Heart right ventricle (tissue), 16 donors: ENCODE data around the gene HOMER3. TPM values are rescaled to one million over a fixed set of nuclear protein-coding genes. Genes with fewer than 3 reads are reported as not detected.
"Not testable (repeated sequence)": the region's sequence is repeated elsewhere in the genome, so short reads cannot be mapped to it uniquely, and the experiment has no call there.

ENCODE experiments used
- ATAC-seq, 8 donors: fragments of 200-7000 bp; cut with Tn5 transposase; one replicate each; pipeline ENCODE4 v1.9.1; 2020; ENCODE audit warnings: mild to moderate bottlenecking in 8 of 8, moderate library complexity in 8 of 8, moderate number of reproducible peaks in 1 of 8
- DNase-seq, 2 donors: peaks; one replicate each; pipeline ENCODE4 v3.0.0-alpha.2; 2020
- H3K27ac ChIP-seq, 10 donors: fragments of 200-600 bp; sonication (generic) in 2 of 10; one replicate each; pipeline versions ENCODE4 v1.5.0 to v1.8.0; 2020 to 2022; ENCODE audit warnings: mild to moderate bottlenecking in 3 of 10
- H3K27me3 ChIP-seq, 7 donors: fragments of 200-600 bp; one replicate each; pipeline ENCODE4 v1.8.0; 2021 to 2022; ENCODE audit warnings: mild to moderate bottlenecking in 2 of 7
- H3K36me3 ChIP-seq, 9 donors: fragments of 200-600 bp; sonication (generic) in 1 of 9; one replicate each; pipeline versions ENCODE4 v1.5.0 to v1.8.0; 2020 to 2022; ENCODE audit warnings: mild to moderate bottlenecking in 2 of 9
- H3K4me1 ChIP-seq, 9 donors: fragments of 200-600 bp; sonication (generic) in 1 of 9; one replicate each; pipeline versions ENCODE4 v1.5.0 to v1.8.0; 2020 to 2022; ENCODE audit warnings: mild to moderate bottlenecking in 4 of 9
- H3K4me3 ChIP-seq, 10 donors: fragments of 200-600 bp; sonication (generic) in 2 of 10; one replicate each; pipeline versions ENCODE4 v1.5.0 to v1.8.0; 2020 to 2022; ENCODE audit warnings: mild to moderate bottlenecking in 7 of 10, moderate library complexity in 2 of 10
- H3K9me3 ChIP-seq, 11 donors: fragments of 200-600 bp in 10 of 11; sonication (generic) in 2 of 11; one replicate each; pipeline versions ENCODE4 v1.5.0 to v1.8.0; 2013 to 2022; ENCODE audit warnings: mild to moderate bottlenecking in 2 of 11, control low read depth in 1 of 11, moderate library complexity in 1 of 11
- WGBS, 2 donors: extraction: QIAGEN DNeasy Blood & Tissue Kit; methylation state at CpG; one replicate each; pipeline ENCODE4 v1.1.7; 2013; ENCODE audit warnings: inconsistent platforms in 1 of 2; 5-methylcytosine and 5-hydroxymethylcytosine counted together
- intact Hi-C, 10 donors: fragments of 100-400 bp; cut with DNase I; formaldehyde crosslinking; loops; one replicate each; pipeline versions ENCODE4 v1.11.1 to v1.14.2; 2022
- polyA plus RNA-seq, 2 donors: library from polyadenylated mRNA; stranded (reverse); fragments of 200-250 nt; gene quantifications; one replicate each; pipeline ENCODE4 v1.2.3, GENCODE V29; 2013
- total RNA-seq, 10 donors: library from RNA; stranded (reverse); fragmentation: NEBNext Ultra II Directional in 3 of 10; extraction: Animal tissue kit (Norgen Biotek cat#: 25700) in 3 of 10; gene quantifications; one replicate each; pipeline versions ENCODE4 v1.2.1 to v1.2.4, GENCODE V29; 2021 to 2023
- TF ChIP-seq, protein P1 (sequence below), 9 donors: fragments of 200-600 bp; sonication (generic) in 2 of 9; IDR thresholded peaks; one replicate each; pipeline versions ENCODE4 v1.5.0 to v1.8.0; 2021 to 2022; ENCODE audit warnings: antibody characterized with exemption in 9 of 9, mild to moderate bottlenecking in 5 of 9, moderate library complexity in 1 of 9
- donor health status: Arrhythmogenic right ventricular cardiomyopathy.
- donor health status: ischemic (EF 13 %, LVEDD 7.1; RV severe dilation, severe dysfunction).
- donor health status: healthy with polysubstance abuse.
- donor health status: DM: no; HTN: yes; CAD: no.
- donor health status: DM: no; HTN: no; CAD: no.
- donor health status: ischemic (EF 25% LVEDD 6.9; RV normal size, moderate dysfunction).
- donor health status: ischemic (EF 25% LVEDD 5.7; RV mildly dilated, moderate dysfunction).
- donor health status: healthy.
- donor health status: DM: yes; HTN: yes; CAD: no.
- donor health status: Ischemic cardiomyopathy.
- donor health status: ischemic (EF 35%, LVEDD 5.7; RV mildly dilated, moderate dysfunction).
- donor health status: nonischemic (EF 11% LVEDD 7.7; RV severe dilation, severe dysfunction).
- donor health status: DM: yes; HTN: yes; CAD: no.
- donor health status: PGD.
- donor health status: ischemic (EF 29% LVEDD 5.4; RV normal size, mild dysfunction).
- donor health status: nonischemic (EF 23%, LVEDD 6.1; RV moderate dilation, normal function).

The HOMER3 gene
- total and polyA plus RNA-seq, 12 donors = 10.4 to 24.8 (median 14.8) TPM

DNA sequence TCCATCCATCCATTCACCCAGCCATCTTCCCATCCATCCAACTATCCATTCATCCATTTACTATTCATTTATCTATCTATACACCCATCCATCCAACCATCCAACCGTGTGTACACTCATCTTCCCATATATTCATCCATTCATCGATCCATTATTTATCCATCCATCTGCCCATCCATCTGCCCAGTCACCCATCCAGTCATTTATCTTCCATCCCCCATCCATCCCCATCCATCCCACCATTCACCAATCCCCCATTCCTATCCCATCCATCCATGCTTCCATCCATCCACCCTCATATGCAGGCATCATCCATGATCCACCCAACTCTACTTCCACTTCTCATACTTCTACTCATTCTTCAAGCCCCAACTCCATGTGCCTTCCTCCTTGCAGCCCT, 14.0 kb upstream of the HOMER3 start:
- intact Hi-C loops = no loop called here
- H3K4me1 ChIP-seq = peaks cover 0 to 4% (median 0%) of the 10 kb centered on the region in 9 donors
- ATAC-seq (no peak), DNase-seq (no peak)
- no peaks in the 10 kb centered on the region for H3K9me3 ChIP-seq
- no peak overlapping the region for H3K27ac ChIP-seq
- H3K27me3 ChIP-seq = no peaks in the 10 kb centered on the region
- TF ChIP-seq, protein P1, sequence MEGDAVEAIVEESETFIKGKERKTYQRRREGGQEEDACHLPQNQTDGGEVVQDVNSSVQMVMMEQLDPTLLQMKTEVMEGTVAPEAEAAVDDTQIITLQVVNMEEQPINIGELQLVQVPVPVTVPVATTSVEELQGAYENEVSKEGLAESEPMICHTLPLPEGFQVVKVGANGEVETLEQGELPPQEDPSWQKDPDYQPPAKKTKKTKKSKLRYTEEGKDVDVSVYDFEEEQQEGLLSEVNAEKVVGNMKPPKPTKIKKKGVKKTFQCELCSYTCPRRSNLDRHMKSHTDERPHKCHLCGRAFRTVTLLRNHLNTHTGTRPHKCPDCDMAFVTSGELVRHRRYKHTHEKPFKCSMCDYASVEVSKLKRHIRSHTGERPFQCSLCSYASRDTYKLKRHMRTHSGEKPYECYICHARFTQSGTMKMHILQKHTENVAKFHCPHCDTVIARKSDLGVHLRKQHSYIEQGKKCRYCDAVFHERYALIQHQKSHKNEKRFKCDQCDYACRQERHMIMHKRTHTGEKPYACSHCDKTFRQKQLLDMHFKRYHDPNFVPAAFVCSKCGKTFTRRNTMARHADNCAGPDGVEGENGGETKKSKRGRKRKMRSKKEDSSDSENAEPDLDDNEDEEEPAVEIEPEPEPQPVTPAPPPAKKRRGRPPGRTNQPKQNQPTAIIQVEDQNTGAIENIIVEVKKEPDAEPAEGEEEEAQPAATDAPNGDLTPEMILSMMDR (IDR thresholded peaks at IDR 0.05) = no peak
- H3K36me3 ChIP-seq = no peaks in the 10 kb centered on the region
- H3K4me3 ChIP-seq = no peak overlapping the region
- 96 to 98% methylated on average over 2 of the region's 2 CpGs for WGBS, 2 donors

DNA sequence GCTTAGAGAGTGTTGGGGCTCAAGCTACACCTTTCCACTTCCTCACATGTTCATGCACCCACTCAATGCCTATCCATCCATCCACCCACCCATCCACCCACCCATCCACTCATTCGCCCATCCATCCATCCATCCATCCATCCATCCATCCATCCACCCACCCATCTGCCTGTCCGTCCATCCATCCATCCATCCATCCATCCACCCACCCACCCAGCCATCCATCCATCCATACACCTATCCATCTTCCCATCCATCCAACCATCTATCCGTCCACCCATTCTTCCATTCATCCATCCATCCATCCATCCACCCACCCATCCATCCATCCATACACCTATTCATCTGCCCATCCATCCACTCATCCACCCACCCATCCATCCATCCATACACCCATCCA, 13.1 kb upstream of the HOMER3 start:
- intact Hi-C loops = no loop called here
- peaks cover 0 to 4% (median 0%) of the 10 kb centered on the region in 9 donors for H3K4me1 ChIP-seq
- H3K36me3 ChIP-seq = no peaks in the 10 kb centered on the region
- TF ChIP-seq, protein P1 (IDR thresholded peaks at IDR 0.05) = no peak
- H3K27me3 ChIP-seq = no peaks in the 10 kb centered on the region
- H3K27ac ChIP-seq = no peak overlapping the region
- H3K9me3 ChIP-seq = no peaks in the 10 kb centered on the region
- no peak for ATAC-seq
- H3K4me3 ChIP-seq = no peak overlapping the region
- no peak for DNase-seq
- 91 to 100% methylated on average over 3 of the region's 3 CpGs for WGBS, 2 donors

DNA sequence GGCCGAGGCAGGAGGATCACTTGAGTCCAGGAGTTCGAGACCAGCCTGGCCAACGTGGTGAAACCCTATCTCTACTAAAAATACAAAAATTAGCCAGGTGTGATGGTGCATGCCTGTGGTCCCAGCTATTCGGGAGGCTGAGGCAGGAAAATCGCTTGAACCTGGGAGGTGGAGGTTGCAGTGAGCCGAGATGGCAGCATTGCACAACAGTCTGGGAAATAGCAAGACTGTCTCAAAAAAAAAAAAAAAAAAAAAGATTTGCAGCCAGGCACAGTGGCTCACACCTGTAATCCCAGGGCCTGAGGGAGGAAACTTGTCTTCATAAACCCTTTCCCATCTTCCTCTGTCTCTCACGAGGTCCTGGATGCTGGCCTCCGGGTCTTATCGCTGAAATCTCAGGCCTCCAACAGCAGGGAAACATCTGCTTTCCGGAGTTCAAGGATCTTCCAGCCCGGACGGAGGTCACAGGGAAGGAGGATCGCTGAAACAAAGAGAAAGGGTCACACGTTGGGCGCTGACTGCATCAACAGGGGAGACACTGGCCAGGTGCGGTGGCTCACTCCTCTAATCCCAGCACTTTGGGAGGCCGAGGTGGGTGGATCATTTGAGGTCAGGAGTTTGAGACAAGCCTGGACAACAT, 11.5 kb upstream of the HOMER3 start:
- DNase-seq, H3K4me1 ChIP-seq, H3K36me3 ChIP-seq, H3K27me3 ChIP-seq, intact Hi-C loops, H3K4me3 ChIP-seq, H3K27ac ChIP-seq, H3K9me3 ChIP-seq: not testable (repeated sequence)
- ATAC-seq = peak in 2 of 8 donors; percentile 35 to 37
- WGBS, 2 donors = 48 to 51% methylated on average over 17 of the region's 17 CpGs

DNA sequence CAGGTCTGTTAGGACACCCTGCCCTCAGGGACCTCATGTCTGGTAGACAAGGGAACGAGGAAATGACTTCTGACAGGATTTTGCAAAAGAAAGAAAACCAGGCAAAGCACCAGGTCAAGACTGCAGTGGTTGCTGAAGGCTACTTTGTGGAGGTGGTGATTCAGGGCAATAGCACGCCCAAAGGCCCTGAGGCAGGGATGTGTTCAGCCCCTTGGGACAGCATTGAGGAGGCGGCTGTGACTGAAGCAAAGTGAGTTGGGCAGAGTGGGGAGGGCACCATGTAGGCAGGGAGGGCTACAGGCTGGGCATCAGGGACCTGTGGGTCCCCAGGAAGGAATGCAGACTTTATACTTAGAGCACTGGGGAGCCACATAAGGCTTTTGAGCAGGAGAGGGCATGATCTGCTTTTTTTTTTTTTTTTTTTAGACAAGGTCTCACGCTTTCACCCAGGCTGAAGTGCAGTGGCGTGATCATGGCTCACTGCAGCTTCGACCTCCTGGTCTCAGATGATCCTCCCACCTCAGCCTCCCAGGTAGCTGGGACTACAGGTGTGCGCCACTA, 10.8 kb upstream of the HOMER3 start:
- no peak for ATAC-seq
- H3K27me3 ChIP-seq = no peaks in the 10 kb centered on the region
- TF ChIP-seq, protein P1 (IDR thresholded peaks at IDR 0.05) = no peak
- H3K4me1 ChIP-seq = peaks cover 0 to 4% (median 0%) of the 10 kb centered on the region in 9 donors
- intact Hi-C loops = no loop called here
- DNase-seq = no peak
- H3K27ac ChIP-seq = no peak overlapping the region
- H3K9me3 ChIP-seq = no peaks in the 10 kb centered on the region
- WGBS, 2 donors = 87 to 88% methylated on average over 7 of the region's 7 CpGs
- H3K36me3 ChIP-seq = no peaks in the 10 kb centered on the region
- H3K4me3 ChIP-seq = no peak overlapping the region

DNA sequence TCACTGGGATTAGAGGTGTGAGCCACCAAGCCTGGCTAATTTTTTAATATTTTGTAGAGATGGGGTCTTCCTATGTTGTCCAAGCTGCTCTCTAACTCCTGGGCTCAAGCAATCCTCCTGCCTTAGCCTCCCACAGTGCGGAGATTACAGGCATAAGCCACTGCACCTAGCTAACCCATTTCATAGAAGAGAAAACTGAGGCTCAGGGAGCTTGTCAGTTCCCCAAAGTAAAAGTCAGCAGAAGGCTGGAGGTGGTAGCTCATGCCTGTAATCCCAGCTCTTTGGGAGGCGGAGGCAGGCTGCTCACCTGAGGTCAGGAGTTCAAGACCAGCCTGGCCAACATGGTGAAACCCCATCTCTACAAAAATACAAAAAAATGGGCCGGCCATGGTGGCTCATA, 8.8 kb upstream of the HOMER3 start:
- no peak overlapping the region for H3K4me3 ChIP-seq
- TF ChIP-seq, protein P1 (IDR thresholded peaks at IDR 0.05) = no peak
- no peak for DNase-seq
- no peak for ATAC-seq
- intact Hi-C loops = loop anchor here in 1 of 10 donors (5.0 kb wide), 1 partner anchor 32 kb away; no protein-coding TSS in a partner anchor
- no peaks in the 10 kb centered on the region for H3K9me3 ChIP-seq
- H3K27me3 ChIP-seq = no peaks in the 10 kb centered on the region
- no peaks in the 10 kb centered on the region for H3K36me3 ChIP-seq
- no peak overlapping the region for H3K27ac ChIP-seq
- peaks cover 0 to 4% (median 0%) of the 10 kb centered on the region in 9 donors for H3K4me1 ChIP-seq
- 94 to 97% methylated on average over 3 of the region's 3 CpGs for WGBS, 2 donors
